SJSA1 (cell line): ENCODE measurements around the gene SLF1. TPM values are rescaled to one million over a fixed set of nuclear protein-coding genes. Genes with fewer than 3 reads are reported as not detected.

Experiments used
- DNase-seq, 2 experiments: peaks; one replicate each; pipeline ENCODE4 v3.0.0-alpha.2; 2015 to 2020; ENCODE audit warnings: low spot score in 2 of 2, low read depth in 1 of 2
- H3K27ac ChIP-seq: fragments of 250-450 bp; sonication (Bioruptor Pico); 2 replicates; pipeline ENCODE4 v1.5.1; 2020; ENCODE audit warnings: mild to moderate bottlenecking, moderate library complexity
- H3K27me3 ChIP-seq: fragments of 250-450 bp; sonication (Bioruptor Pico); replicated peaks from 2 replicates; pipeline ENCODE4 v1.5.1; 2020; ENCODE audit warnings: mild to moderate bottlenecking, moderate library complexity
- H3K36me3 ChIP-seq: fragments of 250-450 bp; sonication (Bioruptor Pico); 2 replicates; pipeline ENCODE4 v1.5.1; 2020; ENCODE audit warnings: mild to moderate bottlenecking
- H3K4me1 ChIP-seq: fragments of 250-450 bp; sonication (Bioruptor Pico); replicated peaks from 2 replicates; pipeline ENCODE4 v1.6.1; 2021; ENCODE audit warnings: mild to moderate bottlenecking
- H3K4me3 ChIP-seq: fragments of 250-450 bp; sonication (Bioruptor Pico); 2 replicates; pipeline ENCODE4 v1.5.1; 2020; ENCODE audit warnings: mild to moderate bottlenecking
- H3K9me3 ChIP-seq: fragments of 250-450 bp; sonication (Bioruptor Pico); replicated peaks from 2 replicates; pipeline ENCODE4 v1.5.1; 2020; ENCODE audit warnings: mild to moderate bottlenecking
- total RNA-seq: library from RNA; depleted of rRNA; stranded (reverse); fragments of >200 nt; shearing (Covaris generic); gene quantifications from 2 replicates; pipeline ENCODE4 v1.2.3, GENCODE V29; 2014

The SLF1 gene
- total RNA-seq, 1 experiment from 2014 or later, result 19.9 TPM

GRCh38 chr5:94675965-94676618, 57.6 kb downstream of the SLF1 start:
- no peaks in the 10 kb centered on the region for H3K9me3 ChIP-seq
- DNase-seq, result no peak
- no peak overlapping the region for H3K4me3 ChIP-seq
- no peaks in the 10 kb centered on the region for H3K27me3 ChIP-seq
- peaks cover 6% of the 10 kb centered on the region; the same call in 1 of the 2 replicates for H3K36me3 ChIP-seq
- H3K27ac ChIP-seq, result no peak overlapping the region
- no peaks in the 10 kb centered on the region for H3K4me1 ChIP-seq

- no peaks in the 10 kb centered on the region for H3K27me3 ChIP-seq
- no peak for DNase-seq
- no peaks in the 10 kb centered on the region for H3K4me1 ChIP-seq
- H3K36me3 ChIP-seq, result peaks cover 7% of the 10 kb centered on the region
- H3K4me3 ChIP-seq, result no peak overlapping the region
- H3K27ac ChIP-seq, result no peak overlapping the region
- H3K9me3 ChIP-seq, result no peaks in the 10 kb centered on the region
Observed at GRCh38 chr5:94682814-94683520, 64.5 kb downstream of the SLF1 start.

DNA sequence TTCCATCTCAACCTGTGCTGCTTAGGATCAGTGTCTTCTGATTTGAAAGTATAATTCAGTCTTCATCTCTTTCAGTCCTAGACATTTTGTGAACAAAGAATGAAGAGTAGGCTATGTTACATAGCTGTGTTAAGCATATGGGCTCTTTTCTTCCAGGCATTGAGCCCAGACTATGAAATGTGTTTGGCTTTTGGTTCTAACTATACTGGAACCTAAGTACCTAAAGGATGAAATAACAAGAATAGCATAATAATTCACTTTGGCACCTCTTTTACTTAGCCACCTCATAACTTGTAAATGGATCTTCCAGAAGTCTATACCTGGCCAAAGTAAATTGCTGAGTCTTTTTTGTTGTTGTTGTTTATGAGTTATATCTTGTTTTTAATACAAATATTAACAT, 71.4 kb downstream of the SLF1 start:
- no peaks in the 10 kb centered on the region for H3K9me3 ChIP-seq
- H3K27ac ChIP-seq, result no peak overlapping the region
- peaks cover 6% of the 10 kb centered on the region; the same call in 1 of the 2 replicates for H3K4me1 ChIP-seq
- H3K36me3 ChIP-seq, result peaks cover 16% of the 10 kb centered on the region
- no peak for DNase-seq
- no peaks in the 10 kb centered on the region for H3K27me3 ChIP-seq
- H3K4me3 ChIP-seq, result no peak overlapping the region

DNA sequence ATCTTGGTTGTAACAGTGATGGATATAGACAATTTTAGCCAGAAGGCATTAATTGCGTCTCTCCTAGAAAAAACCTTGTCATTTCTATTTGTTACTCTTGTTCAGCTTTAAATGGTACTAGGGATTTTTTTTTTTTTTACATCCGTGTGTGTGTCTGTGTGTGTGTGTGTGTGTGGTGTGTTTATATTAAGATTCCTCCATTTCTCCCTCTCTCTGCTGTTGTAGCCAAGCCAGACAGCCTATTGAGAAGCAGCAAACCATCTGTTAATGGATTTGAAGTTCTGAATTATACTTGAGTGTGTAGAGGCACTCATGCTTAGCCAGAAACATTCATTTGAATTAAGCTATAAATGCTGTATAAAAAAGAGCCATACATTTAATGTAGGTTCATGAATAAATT, 72.3 kb downstream of the SLF1 start:
- Histone ChIP-seq H3K9me3 (no peaks in the 10 kb centered on the region), H3K4me3 (no peak overlapping the region), H3K4me1 (peaks cover 6% of the 10 kb centered on the region; the same call in 1 of the 2 replicates), H3K27ac (no peak overlapping the region), H3K27me3 (no peaks in the 10 kb centered on the region), H3K36me3 (peaks cover 19% of the 10 kb centered on the region)
- DNase-seq, result no peak

- no peaks in the 10 kb centered on the region for H3K27me3 ChIP-seq
- H3K9me3 ChIP-seq, result no peaks in the 10 kb centered on the region
- no peak overlapping the region for H3K4me3 ChIP-seq
- no peak for DNase-seq
- H3K27ac ChIP-seq, result no peak overlapping the region
- peaks cover 6% of the 10 kb centered on the region; the same call in 1 of the 2 replicates for H3K4me1 ChIP-seq
- peaks cover 19% of the 10 kb centered on the region for H3K36me3 ChIP-seq
Observed at GRCh38 chr5:94691291-94691690, 72.8 kb downstream of the SLF1 start.

- no peak for DNase-seq
- Histone ChIP-seq H3K9me3 (no peaks in the 10 kb centered on the region), H3K36me3 (peaks cover 16% of the 10 kb centered on the region), H3K4me3 (no peak overlapping the region), H3K27ac (no peak overlapping the region), H3K27me3 (no peaks in the 10 kb centered on the region), H3K4me1 (peaks cover 6% of the 10 kb centered on the region; the same call in 1 of the 2 replicates)
Observed at GRCh38 chr5:94691949-94692348, 73.5 kb downstream of the SLF1 start.

- H3K27ac ChIP-seq, result no peak overlapping the region
Observed at GRCh38 chr5:94692581-94692980, 74.1 kb downstream of the SLF1 start.

GRCh38 chr5:94693043-94693822, 74.8 kb downstream of the SLF1 start:
- Histone ChIP-seq H3K4me3 (no peak overlapping the region), H3K27ac (no peak overlapping the region), H3K9me3 (no peaks in the 10 kb centered on the region), H3K4me1 (peaks cover 6% of the 10 kb centered on the region; the same call in 1 of the 2 replicates), H3K36me3 (peaks cover 14% of the 10 kb centered on the region; the same call in 1 of the 2 replicates), H3K27me3 (no peaks in the 10 kb centered on the region)
- peak; percentile 52 to 86 for DNase-seq

More at GRCh38 chr5:94692581-94692980, 74.1 kb downstream of the SLF1 start:
- H3K4me1 ChIP-seq, result peaks cover 6% of the 10 kb centered on the region; the same call in 1 of the 2 replicates
- no peaks in the 10 kb centered on the region for H3K9me3 ChIP-seq
- no peaks in the 10 kb centered on the region for H3K27me3 ChIP-seq
- no peak overlapping the region for H3K4me3 ChIP-seq
- no peak for DNase-seq
- H3K36me3 ChIP-seq, result peaks cover 14% of the 10 kb centered on the region; the same call in 1 of the 2 replicates

- Histone ChIP-seq H3K9me3 (no peaks in the 10 kb centered on the region), H3K27me3 (no peaks in the 10 kb centered on the region), H3K27ac (no peak overlapping the region)
Observed at GRCh38 chr5:94693845-94694370, 75.4 kb downstream of the SLF1 start.

GRCh38 chr5:94694671-94695070, 76.2 kb downstream of the SLF1 start:
- DNase-seq, result no peak
- peaks cover 12% of the 10 kb centered on the region; the same call in 1 of the 2 replicates for H3K36me3 ChIP-seq

More at GRCh38 chr5:94693845-94694370, 75.4 kb downstream of the SLF1 start:
- Histone ChIP-seq H3K4me3 (no peak overlapping the region), H3K36me3 (peaks cover 14% of the 10 kb centered on the region; the same call in 1 of the 2 replicates), H3K4me1 (peaks cover 6% of the 10 kb centered on the region; the same call in 1 of the 2 replicates)
- DNase-seq, result no peak

DNA sequence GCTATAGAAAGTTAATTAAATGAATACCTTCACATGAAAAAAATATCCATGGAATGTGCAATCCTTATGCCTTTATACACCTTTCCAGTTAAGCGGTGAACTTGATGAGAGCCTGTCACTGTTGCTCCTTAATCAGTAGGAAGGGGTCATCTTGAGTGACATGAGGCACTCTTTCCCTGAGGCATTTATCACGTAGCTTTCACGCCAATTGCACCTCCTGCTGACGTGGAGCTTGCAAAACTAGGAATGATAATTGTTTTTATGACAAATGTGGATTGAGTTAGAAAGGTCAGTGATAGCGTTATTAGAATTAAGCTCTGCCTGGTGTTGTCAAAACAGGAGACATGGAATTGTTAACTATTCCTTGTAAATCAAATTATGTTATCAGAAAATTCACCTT, 79.7 kb downstream of the SLF1 start:
- no peak overlapping the region for H3K27ac ChIP-seq
- H3K4me1 ChIP-seq, result no peaks in the 10 kb centered on the region
- H3K9me3 ChIP-seq, result no peaks in the 10 kb centered on the region
- no peaks in the 10 kb centered on the region for H3K27me3 ChIP-seq
- DNase-seq, result no peak
- H3K36me3 ChIP-seq, result 0 out of 2 replicates have a peak, but pooled peaks cover 4% of the 10 kb centered on the region
- H3K4me3 ChIP-seq, result no peak overlapping the region

More at GRCh38 chr5:94694671-94695070, 76.2 kb downstream of the SLF1 start:
- H3K27ac ChIP-seq, result no peak overlapping the region
- no peak overlapping the region for H3K4me3 ChIP-seq
- peaks cover 6% of the 10 kb centered on the region; the same call in 1 of the 2 replicates for H3K4me1 ChIP-seq
- H3K27me3 ChIP-seq, result no peaks in the 10 kb centered on the region
- H3K9me3 ChIP-seq, result no peaks in the 10 kb centered on the region

DNA sequence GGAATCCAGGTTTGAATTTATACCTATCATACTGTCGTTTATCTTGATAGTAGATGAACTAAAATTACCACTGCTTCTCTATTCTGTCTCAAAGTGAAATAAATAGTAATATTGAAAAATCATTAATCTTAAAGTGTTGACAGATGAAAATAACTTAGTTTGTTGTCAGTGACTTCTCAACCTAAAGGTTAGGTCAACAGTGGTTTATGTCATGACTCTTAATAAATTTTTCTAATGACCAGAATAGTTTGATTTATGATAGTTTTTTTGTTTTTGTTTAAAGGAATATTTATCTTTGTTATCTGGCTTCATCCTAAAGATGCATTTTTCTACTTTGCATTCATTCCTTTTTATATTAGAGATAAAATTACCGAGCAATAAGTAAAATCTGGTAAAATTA, 81.1 kb downstream of the SLF1 start:
- H3K27ac ChIP-seq, result no peak overlapping the region
- H3K36me3 ChIP-seq, result 0 out of 2 replicates have a peak, but pooled peaks cover 4% of the 10 kb centered on the region
- H3K4me3 ChIP-seq, result no peak overlapping the region
- no peak for DNase-seq
- no peaks in the 10 kb centered on the region for H3K27me3 ChIP-seq
- no peaks in the 10 kb centered on the region for H3K9me3 ChIP-seq
- no peaks in the 10 kb centered on the region for H3K4me1 ChIP-seq

- Histone ChIP-seq H3K4me3 (no peak overlapping the region), H3K27me3 (no peaks in the 10 kb centered on the region), H3K36me3 (no peaks in the 10 kb centered on the region), H3K4me1 (no peaks in the 10 kb centered on the region), H3K9me3 (no peaks in the 10 kb centered on the region), H3K27ac (no peak overlapping the region)
- DNase-seq, result no peak
Observed at GRCh38 chr5:94700592-94700991, 82.1 kb downstream of the SLF1 start.
